Heart left ventricle (tissue), 16 donors: ENCODE measurements around the gene CUBN. TPM values are rescaled to one million over a fixed set of nuclear protein-coding genes. Genes with fewer than 3 reads are reported as not detected.

Experiments used
- ATAC-seq, 4 donors: fragments of 200-7000 bp; cut with Tn5 transposase; one replicate each; pipeline ENCODE4 v1.9.1; 2020 to 2022; ENCODE audit warnings: moderate library complexity in 4 of 4, mild to moderate bottlenecking in 3 of 4, moderate number of reproducible peaks in 1 of 4
- DNase-seq, 5 donors: peaks; one replicate each; pipeline ENCODE4 v3.0.0-alpha.2; 2020
- H3K27ac ChIP-seq, 12 donors: fragments of 200-600 bp; sonication (generic) in 4 of 12; one replicate each; pipeline versions ENCODE4 v1.5.0 to v1.8.0; 2016 to 2022; ENCODE audit warnings: mild to moderate bottlenecking in 2 of 12
- H3K27me3 ChIP-seq, 9 donors: fragments of 200-600 bp; sonication (generic) in 2 of 9; one replicate each; pipeline versions ENCODE4 v1.5.1 to v1.8.0; 2016 to 2022; ENCODE audit warnings: mild to moderate bottlenecking in 3 of 9
- H3K36me3 ChIP-seq, 9 donors: fragments of 200-600 bp; sonication (generic) in 2 of 9; one replicate each; pipeline versions ENCODE4 v1.5.0 to v1.8.0; 2018 to 2022; ENCODE audit warnings: mild to moderate bottlenecking in 2 of 9
- H3K4me1 ChIP-seq, 12 donors: fragments of 200-600 bp; sonication (generic) in 4 of 12; one replicate each; pipeline versions ENCODE4 v1.5.0 to v1.8.0; 2016 to 2022; ENCODE audit warnings: mild to moderate bottlenecking in 3 of 12
- H3K4me3 ChIP-seq, 12 donors: fragments of 200-600 bp; sonication (generic) in 4 of 12; one replicate each; pipeline versions ENCODE4 v1.5.0 to v1.8.0; 2017 to 2022; ENCODE audit warnings: mild to moderate bottlenecking in 9 of 12, moderate library complexity in 4 of 12
- H3K9me3 ChIP-seq, 12 donors: fragments of 200-600 bp; sonication (generic) in 4 of 12; one replicate each; pipeline versions ENCODE4 v1.5.0 to v1.8.0; 2016 to 2022; ENCODE audit warnings: mild to moderate bottlenecking in 1 of 12
- CTCF ChIP-seq, 12 donors: fragments of 200-600 bp; sonication (generic) in 4 of 12; IDR thresholded peaks; one replicate each; pipeline versions ENCODE4 v1.5.0 to v1.8.0; 2018 to 2022; ENCODE audit warnings: antibody characterized with exemption in 12 of 12, mild to moderate bottlenecking in 5 of 12
- POLR2A ChIP-seq, 2 donors: fragments of 450-650 bp; IDR thresholded peaks; one replicate each; pipeline ENCODE4 v1.6.1; 2017; ENCODE audit warnings: antibody characterized with exemption in 2 of 2, mild to moderate bottlenecking in 2 of 2, moderate library complexity in 2 of 2
- WGBS, 4 donors: extraction: QIAGEN DNeasy Blood & Tissue Kit in 2 of 4; methylation state at CpG; one replicate each; pipeline versions ENCODE4 v1.1.5 to v1.1.7; 2013 to 2018; 5-methylcytosine and 5-hydroxymethylcytosine counted together
- intact Hi-C, 10 donors: fragments of 100-400 bp; cut with DNase I; formaldehyde crosslinking; loops; one replicate each; pipeline versions ENCODE4 v1.11.1 to v1.14.2; 2022
- polyA plus RNA-seq, 2 donors: library from polyadenylated mRNA; stranded (reverse); fragments of 200-250 nt; gene quantifications; one replicate each; pipeline ENCODE4 v1.2.3, GENCODE V29; 2013
- total RNA-seq, 9 donors: library from RNA; depleted of rRNA in 2 of 9; stranded (reverse); fragments of >200 nt in 2 of 9; fragmentation: NEBNext Ultra II Directional in 3 of 9; extraction: Animal tissue kit (Norgen Biotek cat#: 25700) in 3 of 9; gene quantifications; one replicate each; pipeline versions ENCODE4 v1.1.0 to v1.2.4, GENCODE V29; 2016 to 2023
- donor health status: ischemic (EF 13 %, LVEDD 7.1; RV severe dilation, severe dysfunction).
- donor health status: healthy with polysubstance abuse.
- donor health status: DM: no; HTN: yes; CAD: no.
- donor health status: DM: no; HTN: no; CAD: no.
- donor health status: ischemic (EF 25% LVEDD 6.9; RV normal size, moderate dysfunction).
- donor health status: ischemic (EF 25% LVEDD 5.7; RV mildly dilated, moderate dysfunction).
- donor health status: healthy.
- donor health status: DM: yes; HTN: yes; CAD: no.
- donor health status: ischemic (EF 35%, LVEDD 5.7; RV mildly dilated, moderate dysfunction).
- donor health status: nonischemic (EF 11% LVEDD 7.7; RV severe dilation, severe dysfunction).
- donor health status: DM: yes; HTN: yes; CAD: no.
- donor health status: PGD.
- donor health status: ischemic (EF 29% LVEDD 5.4; RV normal size, mild dysfunction).
- donor health status: nonischemic (EF 23%, LVEDD 6.1; RV moderate dilation, normal function).

The CUBN gene
- total and polyA plus RNA-seq, 11 donors, result 0.07 to 1.5 (median 0.44) TPM

GRCh38 chr10:16986406-16987205, 143.0 kb downstream of the CUBN start:
- DNase-seq, result no peak
- WGBS, 4 donors, result 64 to 84% (median 70%) methylated on average over 10 of the region's 10 CpGs
- Histone ChIP-seq H3K4me1 (peaks cover 0 to 23% (median 6%) of the 10 kb centered on the region in 12 donors), H3K27me3 (no peaks in the 10 kb centered on the region), H3K36me3 (peaks cover 0 to 5% (median 0%) of the 10 kb centered on the region in 9 donors), H3K9me3 (no peaks in the 10 kb centered on the region), H3K4me3 (no peak overlapping the region), H3K27ac (peak overlapping the region; percentile 7 to 77 (median 52))
- intact Hi-C loops, result no loop called here
- ATAC-seq, result peak; percentile 39 to 74 (median 62)
- TF ChIP-seq CTCF (IDR thresholded peaks at IDR 0.05) (no peak), POLR2A (IDR thresholded peaks at IDR 0.05) (no peak)

GRCh38 chr10:16986082-16986405, 143.6 kb downstream of the CUBN start:
- ATAC-seq, result peak in 3 of 4 donors; percentile 19 to 23 (median 21)
- Histone ChIP-seq H3K27me3 (no peaks in the 10 kb centered on the region), H3K36me3 (peaks cover 0 to 5% (median 0%) of the 10 kb centered on the region in 9 donors), H3K4me3 (no peak overlapping the region), H3K4me1 (peaks cover 0 to 23% (median 6%) of the 10 kb centered on the region in 12 donors), H3K27ac (peak overlapping the region in 8 of 12 donors; percentile 22 to 77 (median 54)), H3K9me3 (no peaks in the 10 kb centered on the region)
- 73 to 89% (median 79%) methylated on average over 5 of the region's 5 CpGs for WGBS, 4 donors
- peak in 1 of 5 donors; percentile 31 for DNase-seq
- intact Hi-C loops, result no loop called here
- TF ChIP-seq POLR2A (IDR thresholded peaks at IDR 0.05) (no peak), CTCF (IDR thresholded peaks at IDR 0.05) (no peak)

GRCh38 chr10:16984242-16984641, 145.4 kb downstream of the CUBN start:
- H3K27me3 ChIP-seq, result no peaks in the 10 kb centered on the region
- peaks cover 0 to 23% (median 6%) of the 10 kb centered on the region in 12 donors for H3K4me1 ChIP-seq
- no peak overlapping the region for H3K4me3 ChIP-seq
- peaks cover 0 to 5% (median 0%) of the 10 kb centered on the region in 9 donors for H3K36me3 ChIP-seq
- intact Hi-C loops, result no loop called here
- DNase-seq, result no peak
- ATAC-seq, result no peak
- TF ChIP-seq CTCF (IDR thresholded peaks at IDR 0.05), result no peak
- TF ChIP-seq POLR2A (IDR thresholded peaks at IDR 0.05), result no peak
- no peak overlapping the region for H3K27ac ChIP-seq
- H3K9me3 ChIP-seq, result no peaks in the 10 kb centered on the region
- 94 to 97% (median 96%) methylated on average over 3 of the region's 3 CpGs for WGBS, 4 donors

DNA sequence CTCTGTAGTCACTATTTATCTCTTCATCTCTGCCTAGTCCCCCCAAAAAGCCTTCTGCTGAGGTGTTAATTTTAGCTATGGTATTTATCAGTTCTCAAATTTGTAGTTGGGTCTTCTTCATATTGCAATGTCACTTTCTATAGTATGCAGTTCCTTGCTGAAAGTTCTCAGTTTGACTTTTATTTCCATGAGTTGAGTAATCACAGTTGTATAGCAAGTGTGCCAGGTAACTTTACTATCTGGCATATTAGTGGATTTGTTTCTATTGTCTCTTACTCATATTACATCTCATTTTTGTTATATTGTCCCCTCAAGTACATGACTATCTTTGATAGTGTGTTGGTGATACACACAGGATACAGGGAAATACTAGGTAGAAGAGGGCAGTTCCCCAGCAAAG, 152.8 kb downstream of the CUBN start:
- intact Hi-C loops, result no loop called here
- no peak overlapping the region for H3K4me3 ChIP-seq
- ATAC-seq (no peak), DNase-seq (no peak)
- peaks cover 0 to 6% (median 0%) of the 10 kb centered on the region in 12 donors for H3K9me3 ChIP-seq
- no peak for TF ChIP-seq CTCF (IDR thresholded peaks at IDR 0.05)
- no peak overlapping the region for H3K27ac ChIP-seq
- no peaks in the 10 kb centered on the region for H3K4me1 ChIP-seq
- no peaks in the 10 kb centered on the region for H3K36me3 ChIP-seq
- H3K27me3 ChIP-seq, result no peaks in the 10 kb centered on the region
